K562 (cell line): ENCODE results near the gene VWF. TPM values are rescaled to one million over a fixed set of nuclear protein-coding genes. Genes with fewer than 3 reads are reported as not detected.

ENCODE experiments used
- ATAC-seq: fragments of 200-7000 bp; cut with Tn5 transposase; 3 replicates; pipeline ENCODE4 v1.9.1; 2020; ENCODE audit warnings: moderate library complexity
- BruUV-seq: library from RNA; stranded (reverse); fragments of 400-500 nt; replicated peaks from 2 replicates; lab custom pipeline; 2021; lab: Mats Ljungman, UMichigan
- CTCF ChIA-PET: fragments of 300-600 bp; formaldehyde crosslinking; extraction: SDS; loops from one replicate; lab custom pipeline; 2021; ENCODE audit warnings: low intra/inter-chr PET ratio; lab: Yijun Ruan, JAX
- POLR2A ChIA-PET: fragments of 300-600, 350-650 bp; sonication (Branson Sonifier 250); formaldehyde crosslinking; extraction: SDS; loops from one replicate; lab custom pipeline; 2021; ENCODE audit warnings: antibody characterized with exemption, inconsistent platforms; lab: Yijun Ruan, JAX
- DNase-seq, 4 experiments: peaks; one replicate each; pipeline versions ENCODE4 v3.0.0 to v3.0.0-alpha.2; 2011 to 2018; ENCODE audit warnings: low spot score in 3 of 4, mixed read lengths in 3 of 4; ENCODE audit errors: extremely low read depth in 1 of 4
- FAIRE-seq: peaks from 2 replicates; lab custom pipeline; 2011; peaks lifted over from hg19 to GRCh38; lab: Jason Lieb, UNC
- H2AFZ ChIP-seq: 2 replicates; pipeline ENCODE4 v1.6.0; 2011; ENCODE audit warnings: low read depth, low read length, control low read depth, inconsistent platforms
- H3K27ac ChIP-seq: fragments of 200-600 bp; 3 replicates; pipeline ENCODE4 v1.8.0; 2011; ENCODE audit warnings: low read depth, mild to moderate bottlenecking, control low read depth, inconsistent platforms, low read length, moderate library complexity, mixed read lengths; ENCODE audit errors: extremely low read depth
- H3K27me3 ChIP-seq, 2 experiments: fragments of 300-600 bp in 1 of 2; 2 replicates in 1 of 2; 3 replicates in 1 of 2; pipeline versions ENCODE4 v1.6.0 to v1.8.0; 2011; ENCODE audit warnings: inconsistent platforms in 2 of 2, low read length in 2 of 2, mild to moderate bottlenecking in 1 of 2, mixed read lengths in 1 of 2, moderate library complexity in 1 of 2; ENCODE audit not compliant: control insufficient read depth in 2 of 2, insufficient read depth in 2 of 2
- H3K36me3 ChIP-seq: fragments of 300-600 bp; 3 replicates; pipeline ENCODE4 v1.8.0; 2011; ENCODE audit warnings: mild to moderate bottlenecking, low read length, inconsistent platforms; ENCODE audit not compliant: control insufficient read depth, insufficient read depth
- H3K4me1 ChIP-seq, 2 experiments: fragments of 200-600 bp in 1 of 2; replicated peaks in 1 of 2; 2 replicates in 1 of 2; 3 replicates in 1 of 2; pipeline versions ENCODE4 v1.5.1 to v1.8.0; 2011; ENCODE audit warnings: inconsistent platforms in 2 of 2, low read length in 2 of 2, mild to moderate bottlenecking in 1 of 2, mixed read lengths in 1 of 2, moderate library complexity in 1 of 2; ENCODE audit not compliant: control insufficient read depth in 2 of 2, insufficient read depth in 2 of 2
- H3K4me2 ChIP-seq: 2 replicates; pipeline ENCODE4 v1.6.1; 2011; ENCODE audit warnings: low read length, control low read depth, inconsistent platforms, mixed read lengths; ENCODE audit not compliant: insufficient read depth
- H3K4me3 ChIP-seq: fragments of 200-600 bp; sonication (generic), shearing (Covaris generic); 2 replicates; pipeline ENCODE4 v1.5.1; 2016; ENCODE audit warnings: control low read depth, inconsistent platforms
- H3K79me2 ChIP-seq: fragments of 200-600 bp; 3 replicates; pipeline ENCODE4 v1.8.0; 2011; ENCODE audit warnings: low read length, inconsistent platforms; ENCODE audit not compliant: control insufficient read depth, insufficient read depth
- H3K9ac ChIP-seq, 2 experiments: 2 replicates each; pipeline versions ENCODE4 v1.6.0 to v1.6.1; 2011; ENCODE audit warnings: low read depth in 2 of 2, low read length in 2 of 2, control low read depth in 1 of 2, inconsistent platforms in 1 of 2, mild to moderate bottlenecking in 1 of 2, mixed read lengths in 1 of 2; ENCODE audit not compliant: insufficient read depth in 1 of 2
- H3K9me1 ChIP-seq: one replicate; pipeline ENCODE4 v1.6.0; 2011; ENCODE audit warnings: inconsistent platforms, mild to moderate bottlenecking, low read length, moderate library complexity; ENCODE audit not compliant: control insufficient read depth, insufficient read depth
- H3K9me3 ChIP-seq: replicated peaks from 2 replicates; pipeline ENCODE4 v1.5.1; 2011; ENCODE audit warnings: low read depth, low read length, inconsistent platforms; ENCODE audit not compliant: control insufficient read depth, insufficient read depth
- H4K20me1 ChIP-seq: replicated peaks from 2 replicates; pipeline ENCODE4 v1.6.1; 2011; ENCODE audit warnings: low read length, inconsistent platforms, mixed read lengths; ENCODE audit not compliant: control insufficient read depth, insufficient read depth
- ARNT ChIP-seq, 2 experiments: fragments of 450-650 bp; IDR thresholded peaks; 2 replicates each; pipeline ENCODE4 v1.6.1; 2016; ENCODE audit warnings: mild to moderate bottlenecking in 1 of 2
- BCL6 ChIP-seq: fragments of 250-450 bp; sonication (Bioruptor Pico); IDR thresholded peaks from 2 replicates; pipeline ENCODE4 v1.4.0; 2020
- BMI1 ChIP-seq: fragments of 150-350 bp; IDR thresholded peaks from 2 replicates; pipeline ENCODE4 v1.6.1; 2014; ENCODE audit warnings: low read length
- DMBX1 ChIP-seq: fragments of 250-450 bp; sonication (Bioruptor Pico); IDR thresholded peaks from 2 replicates; pipeline ENCODE4 v1.8.0; 2022; ENCODE audit warnings: inconsistent platforms, mild to moderate bottlenecking, moderate library complexity, borderline replicate concordance
- E2F5 ChIP-seq: sonication (generic); formaldehyde crosslinking; IDR thresholded peaks from 2 replicates; pipeline ENCODE4 v1.8.0; 2022; ENCODE audit warnings: mild to moderate bottlenecking, missing genetic modification reagents
- HDAC1 ChIP-seq, 2 experiments: fragments of 450-650 bp; IDR thresholded peaks; 2 replicates each; pipeline ENCODE4 v1.6.1; 2016 to 2017; ENCODE audit warnings: inconsistent platforms in 1 of 2, mild to moderate bottlenecking in 1 of 2, moderate library complexity in 1 of 2
- KAT2B ChIP-seq: IDR thresholded peaks from one replicate; pipeline ENCODE4 v1.6.1; 2012; ENCODE audit warnings: low read depth, mild to moderate bottlenecking, control low read depth, inconsistent platforms, low read length, moderate library complexity
- KAT8 ChIP-seq: fragments of 450-650 bp; IDR thresholded peaks from 2 replicates; pipeline ENCODE4 v1.6.1; 2016; ENCODE audit warnings: low read depth, mild to moderate bottlenecking
- PHF21A ChIP-seq: fragments of 450-650 bp; IDR thresholded peaks from 2 replicates; pipeline ENCODE4 v1.6.1; 2017; ENCODE audit warnings: low read depth, borderline replicate concordance
- PRPF4 ChIP-seq: fragments of 200-400 bp; formaldehyde crosslinking; IDR thresholded peaks from one replicate; pipeline ENCODE4 v1.6.1; 2017; ENCODE audit warnings: low read length, low read depth, mild to moderate bottlenecking; ENCODE audit not compliant: insufficient read depth, poor library complexity, severe bottlenecking
- RBM14 ChIP-seq: fragments of 200-400 bp; formaldehyde crosslinking; IDR thresholded peaks from 2 replicates; pipeline ENCODE4 v1.6.1; 2018; ENCODE audit warnings: low read depth, mild to moderate bottlenecking, low read length, moderate library complexity, borderline replicate concordance; ENCODE audit not compliant: insufficient read depth
- SMARCA4 ChIP-seq: fragments of 450-650 bp; IDR thresholded peaks from 2 replicates; pipeline ENCODE4 v1.6.1; 2016
- SMARCA5 ChIP-seq: fragments of 450-650 bp; IDR thresholded peaks from 2 replicates; pipeline ENCODE4 v1.6.1; 2016
- SRF ChIP-seq, 2 experiments: fragments of 250-450, 450-650 bp in 1 of 2; sonication (Bioruptor Pico) in 1 of 2; sonication (generic) in 1 of 2; formaldehyde crosslinking; IDR thresholded peaks; 2 replicates each; pipeline versions ENCODE4 v1.5.0 to v1.5.1; 2020 to 2022; ENCODE audit warnings: mild to moderate bottlenecking in 1 of 2, missing genetic modification reagents in 1 of 2
- ZFP30 ChIP-seq: fragments of 250-450 bp; sonication (Bioruptor Pico); IDR thresholded peaks from 2 replicates; pipeline ENCODE4 v1.8.0; 2022; ENCODE audit warnings: moderate library complexity, mild to moderate bottlenecking, inconsistent platforms, borderline replicate concordance
- ZNF146 ChIP-seq: IDR thresholded peaks from one replicate; pipeline ENCODE4 v1.6.1; 2018; ENCODE audit warnings: missing compliant biosample characterization; ENCODE audit not compliant: unreplicated experiment
- ZNF184 ChIP-seq: sonication (generic); formaldehyde crosslinking; IDR thresholded peaks from 2 replicates; pipeline ENCODE4 v1.5.0; 2020; ENCODE audit warnings: missing genetic modification reagents
- WGBS: fragments of 100-300 bp; shearing (Covaris generic); methylation state at CpG from one replicate; pipeline ENCODE4 v1.1.6; 2016; ENCODE audit warnings: low coverage, mixed read lengths; ENCODE audit not compliant: insufficient coverage; ENCODE audit errors: missing lambda C conversion rate; 5-methylcytosine and 5-hydroxymethylcytosine counted together
- in situ Hi-C: fragments of 300-500 bp; cut with MboI; formaldehyde crosslinking; loops from 4 replicates; pipeline ENCODE4 v1.15.0; 2018; ENCODE audit warnings: inconsistent platforms, mixed read lengths
- intact Hi-C: fragments of 100-400 bp; cut with micrococcal nuclease; formaldehyde crosslinking; loops from 2 replicates; pipeline ENCODE4 v1.14.2; 2022
- polyA plus RNA-seq, 8 experiments: library from polyadenylated mRNA; depleted of rRNA in 4 of 8; stranded (reverse) in 5 of 8; unstranded in 3 of 8; fragments of >200 nt; fragmentation: Nextera tagmentation in 2 of 8; fragmentation: Illumina TruSeq in 1 of 8; extraction: Ambion mirVana in 2 of 8; extraction: Trizol in 1 of 8; gene quantifications; 2 replicates each; pipeline versions ENCODE4 v1.2.1 to v1.2.3, GENCODE V29; 2011 to 2014; ENCODE audit warnings: inconsistent platforms in 1 of 8, missing spikeins in 1 of 8
- total RNA-seq, 7 experiments: library from RNA; depleted of rRNA in 6 of 7; stranded (reverse); fragments of >200 nt in 6 of 7; fragmentation: Illumina TruSeq in 2 of 7; extraction: Trizol in 2 of 7; gene quantifications; 2 replicates each; pipeline versions ENCODE4 v1.2.1 to v1.2.3, GENCODE V29; 2011 to 2021; ENCODE audit warnings: low replicate concordance in 1 of 7
- TF ChIP-seq, protein P1 (sequence below): fragments of 450-650 bp; IDR thresholded peaks from 2 replicates; pipeline ENCODE4 v1.6.1; 2017; ENCODE audit warnings: antibody characterized with exemption

Gene VWF
- total and polyA plus RNA-seq, 9 of the 15 experiments (the other 6 are each of a cell fraction or from before 2014, with no cell fraction given): 0.53 TPM; not detected in 8

GRCh38 chr12:6036509-6036908 is 88.0 kb downstream of the VWF start:
- no peak overlapping the region for H3K4me3 ChIP-seq

More at GRCh38 chr12:6036509-6036908, 88.0 kb downstream of the VWF start:
- Histone ChIP-seq H3K36me3 (no peaks in the 10 kb centered on the region), H3K79me2 (no peaks in the 10 kb centered on the region), H3K9ac (0 out of 4 replicates have a peak overlapping the region, but pooled peaks of 1 of the 2 experiments have one; percentile 35), H3K9me3 (no peaks in the 10 kb centered on the region), H3K4me1 (no peaks in the 10 kb centered on the region; a peak in 1 of 5 replicates), H3K4me2 (no peak overlapping the region), H3K9me1 (no peaks in the 10 kb centered on the region), H3K27ac (no peak overlapping the region), H3K27me3 (peaks cover 2 to 10% of the 10 kb centered on the region in 2 experiments; a peak in 3 of 5 replicates)
- BruUV-seq: no TSS peak
- intact Hi-C loops: no loop called here
- in situ Hi-C loops: no loop called here
- 0% methylated on average over 3 of the region's 3 CpGs for WGBS
- POLR2A ChIA-PET: no interaction called here
- no peak for ATAC-seq
- TF ChIP-seq E2F5 (CRISPR knock-in tag): no peak
- no peak for TF ChIP-seq SMARCA5
- no peak for TF ChIP-seq PRPF4
- TF ChIP-seq HDAC1 (IDR thresholded peaks at IDR 0.05): no peak
- TF ChIP-seq, protein P1, sequence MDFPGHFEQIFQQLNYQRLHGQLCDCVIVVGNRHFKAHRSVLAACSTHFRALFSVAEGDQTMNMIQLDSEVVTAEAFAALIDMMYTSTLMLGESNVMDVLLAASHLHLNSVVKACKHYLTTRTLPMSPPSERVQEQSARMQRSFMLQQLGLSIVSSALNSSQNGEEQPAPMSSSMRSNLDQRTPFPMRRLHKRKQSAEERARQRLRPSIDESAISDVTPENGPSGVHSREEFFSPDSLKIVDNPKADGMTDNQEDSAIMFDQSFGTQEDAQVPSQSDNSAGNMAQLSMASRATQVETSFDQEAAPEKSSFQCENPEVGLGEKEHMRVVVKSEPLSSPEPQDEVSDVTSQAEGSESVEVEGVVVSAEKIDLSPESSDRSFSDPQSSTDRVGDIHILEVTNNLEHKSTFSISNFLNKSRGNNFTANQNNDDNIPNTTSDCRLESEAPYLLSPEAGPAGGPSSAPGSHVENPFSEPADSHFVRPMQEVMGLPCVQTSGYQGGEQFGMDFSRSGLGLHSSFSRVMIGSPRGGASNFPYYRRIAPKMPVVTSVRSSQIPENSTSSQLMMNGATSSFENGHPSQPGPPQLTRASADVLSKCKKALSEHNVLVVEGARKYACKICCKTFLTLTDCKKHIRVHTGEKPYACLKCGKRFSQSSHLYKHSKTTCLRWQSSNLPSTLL: no peak
- no peak for TF ChIP-seq KAT2B
- TF ChIP-seq ZNF184 (CRISPR knock-in tag): no peak
- TF ChIP-seq ZNF146: no peak
- no peak for TF ChIP-seq KAT8
- TF ChIP-seq SRF (CRISPR knock-in tag; IDR thresholded peaks at IDR 0.05): no peak
- no peak for TF ChIP-seq ARNT (IDR thresholded peaks at IDR 0.05)
- no peak for TF ChIP-seq BMI1
- no peak for TF ChIP-seq PHF21A
- TF ChIP-seq SMARCA4: no peak
- TF ChIP-seq RBM14: no peak
- TF ChIP-seq ZFP30 (CRISPR knock-in tag): no peak
- TF ChIP-seq BCL6 (CRISPR knock-in tag): no peak
- no peak for TF ChIP-seq DMBX1 (CRISPR knock-in tag)
- TF ChIP-seq, all 486 proteins: peak for 0
- no peak for FAIRE-seq
- no peak for DNase-seq
- Histone ChIP-seq H4K20me1 (no peaks in the 10 kb centered on the region), H2AFZ (no peak overlapping the region)
- CTCF ChIA-PET: no interaction called here
